ENCODE measurements around the gene MCIDAS. TPM values are rescaled to one million over a fixed set of nuclear protein-coding genes. Genes with fewer than 3 reads are reported as not detected.

The MCIDAS gene
- total RNA-seq, 4 donors from 2014 or later = not detected

GRCh38 chr5:55218967-55219366 lies 8.1 kb downstream of the MCIDAS start:
- WGBS = 45% methylated on average over 4 of the region's 4 CpGs
- TF ChIP-seq CTCF (IDR thresholded peaks at IDR 0.05) = no peak
- TF ChIP-seq POLR2AphosphoS5 (IDR thresholded peaks at IDR 0.05) = no peak
- TF ChIP-seq EP300 (IDR thresholded peaks at IDR 0.05) = no peak
- TF ChIP-seq POLR2A (IDR thresholded peaks at IDR 0.05; ENCODE audit: low read depth) = no peak
- intact Hi-C loops (cut with DNase I) = no loop called here
- no peaks in the 10 kb centered on the region for H3K36me3 ChIP-seq
- no peaks in the 10 kb centered on the region for H3K9me3 ChIP-seq
- H3K27me3 ChIP-seq = peaks cover 8 to 65% (median 45%) of the 10 kb centered on the region in 4 donors
- H3K4me3 ChIP-seq = no peak overlapping the region
- H3K27ac ChIP-seq (replicated peaks in 1 of 4) = no peak overlapping the region
- DNase-seq (ENCODE audit: extremely low spot score) = peak; percentile 34
- peaks cover 9 to 34% (median 20%) of the 10 kb centered on the region in 4 donors for H3K4me1 ChIP-seq

- 79% methylated on average over 2 of the region's 2 CpGs for WGBS
These were observed 15.8 kb downstream of the MCIDAS start for GRCh38 chr5:55211184-55211874.

GRCh38 chr5:55205001-55205400 lies 22.1 kb downstream of the MCIDAS start:
- no peak for DNase-seq (ENCODE audit: extremely low spot score)
- no peak for TF ChIP-seq EP300 (IDR thresholded peaks at IDR 0.05)
- TF ChIP-seq POLR2AphosphoS5 (IDR thresholded peaks at IDR 0.05) = no peak
- TF ChIP-seq CTCF (IDR thresholded peaks at IDR 0.05) = no peak
- no peak for TF ChIP-seq POLR2A (IDR thresholded peaks at IDR 0.05; ENCODE audit: low read depth)

More at GRCh38 chr5:55211184-55211874, 15.8 kb downstream of the MCIDAS start:
- no peak for DNase-seq (ENCODE audit: extremely low spot score)
- intact Hi-C loops (cut with DNase I) = no loop called here
- no peaks in the 10 kb centered on the region for H3K9me3 ChIP-seq
- peaks cover 0 to 6% (median 0%) of the 10 kb centered on the region in 4 donors for H3K27me3 ChIP-seq
- H3K36me3 ChIP-seq = no peaks in the 10 kb centered on the region
- no peaks in the 10 kb centered on the region for H3K4me1 ChIP-seq
- TF ChIP-seq POLR2A (IDR thresholded peaks at IDR 0.05; ENCODE audit: low read depth) = no peak
- TF ChIP-seq EP300 (IDR thresholded peaks at IDR 0.05) = no peak
- TF ChIP-seq CTCF (IDR thresholded peaks at IDR 0.05) = no peak
- no peak for TF ChIP-seq POLR2AphosphoS5 (IDR thresholded peaks at IDR 0.05)
- H3K4me3 ChIP-seq = no peak overlapping the region
- H3K27ac ChIP-seq (replicated peaks in 1 of 4) = no peak overlapping the region

GRCh38 chr5:55191165-55191564 lies 36.0 kb downstream of the MCIDAS start:
- 86% methylated on average over 2 of the region's 2 CpGs for WGBS
- Histone ChIP-seq H3K4me3 (no peak overlapping the region), H3K27ac (replicated peaks in 1 of 4) (no peak overlapping the region), H3K9me3 (no peaks in the 10 kb centered on the region), H3K27me3 (peaks cover 0 to 52% (median 2%) of the 10 kb centered on the region in 4 donors), H3K36me3 (no peaks in the 10 kb centered on the region), H3K4me1 (no peaks in the 10 kb centered on the region)
- TF ChIP-seq EP300 (IDR thresholded peaks at IDR 0.05) (no peak), POLR2AphosphoS5 (IDR thresholded peaks at IDR 0.05) (no peak), POLR2A (IDR thresholded peaks at IDR 0.05; ENCODE audit: low read depth) (no peak), CTCF (IDR thresholded peaks at IDR 0.05) (no peak)
- DNase-seq (ENCODE audit: extremely low spot score) = no peak
- intact Hi-C loops (cut with DNase I) = no loop called here

More at GRCh38 chr5:55205001-55205400, 22.1 kb downstream of the MCIDAS start:
- Histone ChIP-seq H3K4me1 (no peaks in the 10 kb centered on the region), H3K9me3 (no peaks in the 10 kb centered on the region), H3K4me3 (no peak overlapping the region), H3K27ac (replicated peaks in 1 of 4) (no peak overlapping the region), H3K27me3 (peaks cover 0 to 17% (median 0%) of the 10 kb centered on the region in 4 donors), H3K36me3 (no peaks in the 10 kb centered on the region)
- intact Hi-C loops (cut with DNase I) = no loop called here
- 55% methylated on average over 2 of the region's 2 CpGs for WGBS
